Measurements from ENCODE around the gene HAUS7. TPM values are rescaled to one million over a fixed set of nuclear protein-coding genes. Genes with fewer than 3 reads are reported as not detected.

HAUS7 gene
- total and polyA plus RNA-seq, 8 donors: 1.8 to 75.3 (median 14.7) TPM

GRCh38 chrX:153456161-153456560 is 14.2 kb downstream of the HAUS7 start:
- TF ChIP-seq POLR2AphosphoS5 (IDR thresholded peaks at IDR 0.05) (no peak), POLR2A (IDR thresholded peaks at IDR 0.05) (no peak), CTCF (IDR thresholded peaks at IDR 0.05) (no peak), EP300 (IDR thresholded peaks at IDR 0.05) (no peak)
- Histone ChIP-seq H3K9me3 (no peaks in the 10 kb centered on the region), H3K27me3 (peaks cover 0 to 14% (median 0%) of the 10 kb centered on the region in 3 donors), H3K4me1 (no peaks in the 10 kb centered on the region), H3K36me3 (peaks cover 4 to 51% (median 35%) of the 10 kb centered on the region in 4 donors), H3K4me3 (no peak overlapping the region), H3K27ac (no peak overlapping the region)
- DNase-seq: no peak
- 63 to 97% (median 87%) methylated on average over 6 to 12 of the region's 12 CpGs for whole genome bisulfite sequencing, 5 donors
- intact Hi-C loops (cut with DNase I; ENCODE audit: low total_unique reads): no loop called here

GRCh38 chrX:153455571-153455970 is 14.8 kb downstream of the HAUS7 start:
- H3K4me3 ChIP-seq: no peak overlapping the region
- H3K9me3 ChIP-seq: no peaks in the 10 kb centered on the region
- H3K27me3 ChIP-seq: peaks cover 0 to 14% (median 0%) of the 10 kb centered on the region in 3 donors
- no peak for TF ChIP-seq POLR2A (IDR thresholded peaks at IDR 0.05)
- TF ChIP-seq POLR2AphosphoS5 (IDR thresholded peaks at IDR 0.05): no peak
- TF ChIP-seq CTCF (IDR thresholded peaks at IDR 0.05): no peak
- TF ChIP-seq EP300 (IDR thresholded peaks at IDR 0.05): no peak
- no peak for DNase-seq
- peaks cover 4 to 57% (median 37%) of the 10 kb centered on the region in 4 donors for H3K36me3 ChIP-seq
- intact Hi-C loops (cut with DNase I; ENCODE audit: low total_unique reads): no loop called here
- H3K4me1 ChIP-seq: no peaks in the 10 kb centered on the region
- 80 to 98% (median 83%) methylated on average over 8 to 16 of the region's 16 CpGs for WGBS, 5 donors
- H3K27ac ChIP-seq: no peak overlapping the region

- Histone ChIP-seq H3K9me3 (no peaks in the 10 kb centered on the region), H3K4me1 (no peaks in the 10 kb centered on the region), H3K4me3 (no peak overlapping the region), H3K27ac (no peak overlapping the region), H3K36me3 (peaks cover 4 to 62% (median 42%) of the 10 kb centered on the region in 4 donors), H3K27me3 (peaks cover 0 to 14% (median 0%) of the 10 kb centered on the region in 3 donors)
- TF ChIP-seq POLR2AphosphoS5 (IDR thresholded peaks at IDR 0.05) (no peak), CTCF (IDR thresholded peaks at IDR 0.05) (no peak), EP300 (IDR thresholded peaks at IDR 0.05) (no peak), POLR2A (IDR thresholded peaks at IDR 0.05) (no peak)
- WGBS, 5 donors: 84 to 96% (median 94%) methylated on average over 12 to 16 of the region's 16 CpGs
- no peak for DNase-seq
- intact Hi-C loops (cut with DNase I; ENCODE audit: low total_unique reads): no loop called here
These were observed 15.3 kb downstream of the HAUS7 start for GRCh38 chrX:153454901-153455550.

GRCh38 chrX:153450949-153451277 is 19.5 kb downstream of the HAUS7 start:
- WGBS, 5 donors: 85 to 92% (median 90%) methylated on average over 6 to 8 of the region's 8 CpGs
- TF ChIP-seq EP300 (IDR thresholded peaks at IDR 0.05) (no peak), POLR2AphosphoS5 (IDR thresholded peaks at IDR 0.05) (no peak), CTCF (IDR thresholded peaks at IDR 0.05) (no peak), POLR2A (IDR thresholded peaks at IDR 0.05) (no peak)
- no peak overlapping the region for H3K27ac ChIP-seq
- H3K4me1 ChIP-seq: no peaks in the 10 kb centered on the region
- H3K4me3 ChIP-seq: no peak overlapping the region
- no peaks in the 10 kb centered on the region for H3K27me3 ChIP-seq
- intact Hi-C loops (cut with DNase I; ENCODE audit: low total_unique reads): no loop called here
- peaks cover 0 to 62% (median 49%) of the 10 kb centered on the region in 4 donors for H3K36me3 ChIP-seq
- no peak for DNase-seq
- no peaks in the 10 kb centered on the region for H3K9me3 ChIP-seq

All from stomach (tissue), 9 donors.